Measurements from ENCODE around the gene PCIF1. TPM values are rescaled to one million over a fixed set of nuclear protein-coding genes. Genes with fewer than 3 reads are reported as not detected.
"Not testable (repeated sequence)": the region's sequence is repeated elsewhere in the genome, so short reads cannot be mapped to it uniquely, and the experiment has no call there.

Gene PCIF1
- total RNA-seq, 6 experiments from 2014 or later = 14.8 to 23.1 (median 19.5) TPM

DNA sequence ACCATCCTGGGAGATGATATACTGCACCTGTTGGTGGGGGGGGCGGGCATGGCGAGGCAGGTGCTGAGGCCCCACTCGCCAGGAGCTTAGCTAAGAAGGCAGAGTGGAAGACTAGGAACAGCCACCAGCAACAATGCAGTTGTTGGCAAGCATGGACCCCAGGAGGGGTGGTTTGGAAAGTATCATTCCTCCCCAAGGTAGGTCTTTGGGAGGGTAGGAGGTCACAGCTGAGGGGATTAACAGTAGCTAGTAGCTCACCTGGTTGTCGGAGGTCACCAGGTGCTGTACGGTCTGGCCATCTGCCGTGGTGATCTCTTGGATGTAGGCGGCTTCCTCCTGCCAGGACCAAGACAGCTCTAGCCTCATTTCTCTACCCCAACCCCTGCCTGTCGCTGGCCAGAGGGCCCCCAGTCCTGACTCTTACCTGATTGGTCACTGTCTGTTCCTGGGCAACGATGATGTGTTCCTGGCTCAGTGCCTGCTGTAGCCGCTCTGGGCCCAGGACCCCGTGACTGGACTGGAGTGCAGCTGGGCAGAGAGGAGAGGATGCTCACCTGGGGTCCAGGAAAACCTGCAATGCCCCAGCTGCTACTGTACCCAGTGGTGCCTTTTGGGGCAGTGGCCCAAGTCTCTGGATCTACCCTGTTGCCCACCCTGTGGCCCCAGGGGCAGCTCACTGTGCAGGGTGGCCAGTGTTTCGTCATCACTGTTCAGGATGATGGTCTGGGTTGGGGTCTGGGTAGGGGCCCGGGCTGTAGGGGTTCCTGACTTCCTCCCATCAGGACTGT is 15.3 kb downstream of the PCIF1 start:
- H3K27ac Mint-ChIP-seq = no peak overlapping the region; the same call in 1 of the 2 replicates
- H3K36me3 Mint-ChIP-seq (ENCODE audit: low read depth) = peaks cover 31% of the 10 kb centered on the region

DNA sequence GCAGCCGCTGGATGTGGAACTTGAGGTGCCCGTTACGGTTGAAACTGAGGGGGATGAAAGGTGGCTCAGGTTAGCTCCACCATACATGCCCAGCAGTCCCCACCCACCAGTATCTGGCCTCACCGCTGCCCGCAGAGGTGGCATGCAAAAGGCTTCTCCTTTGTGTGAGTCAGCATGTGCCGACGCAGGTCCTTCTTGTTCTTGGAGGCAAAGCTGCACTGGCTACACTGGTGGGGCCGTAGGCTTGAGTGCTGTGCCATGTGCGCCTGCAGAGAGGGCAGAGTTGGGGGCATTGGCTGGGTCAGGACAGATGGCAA is 15.8 kb downstream of the PCIF1 start:
- H3K4me3 Mint-ChIP-seq = no peak overlapping the region
- H3K27ac Mint-ChIP-seq = no peak overlapping the region
- TF ChIP-seq, protein P1, sequence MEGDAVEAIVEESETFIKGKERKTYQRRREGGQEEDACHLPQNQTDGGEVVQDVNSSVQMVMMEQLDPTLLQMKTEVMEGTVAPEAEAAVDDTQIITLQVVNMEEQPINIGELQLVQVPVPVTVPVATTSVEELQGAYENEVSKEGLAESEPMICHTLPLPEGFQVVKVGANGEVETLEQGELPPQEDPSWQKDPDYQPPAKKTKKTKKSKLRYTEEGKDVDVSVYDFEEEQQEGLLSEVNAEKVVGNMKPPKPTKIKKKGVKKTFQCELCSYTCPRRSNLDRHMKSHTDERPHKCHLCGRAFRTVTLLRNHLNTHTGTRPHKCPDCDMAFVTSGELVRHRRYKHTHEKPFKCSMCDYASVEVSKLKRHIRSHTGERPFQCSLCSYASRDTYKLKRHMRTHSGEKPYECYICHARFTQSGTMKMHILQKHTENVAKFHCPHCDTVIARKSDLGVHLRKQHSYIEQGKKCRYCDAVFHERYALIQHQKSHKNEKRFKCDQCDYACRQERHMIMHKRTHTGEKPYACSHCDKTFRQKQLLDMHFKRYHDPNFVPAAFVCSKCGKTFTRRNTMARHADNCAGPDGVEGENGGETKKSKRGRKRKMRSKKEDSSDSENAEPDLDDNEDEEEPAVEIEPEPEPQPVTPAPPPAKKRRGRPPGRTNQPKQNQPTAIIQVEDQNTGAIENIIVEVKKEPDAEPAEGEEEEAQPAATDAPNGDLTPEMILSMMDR (IDR thresholded peaks at IDR 0.05) = no peak
- peaks cover 26% of the 10 kb centered on the region for H3K36me3 Mint-ChIP-seq (ENCODE audit: low read depth)
- peaks cover 9% of the 10 kb centered on the region; the same call in 1 of the 2 replicates for H3K27me3 Mint-ChIP-seq (ENCODE audit: insufficient read depth)
- H3K9me3 Mint-ChIP-seq = no peaks in the 10 kb centered on the region
- H3K4me1 Mint-ChIP-seq (ENCODE audit: low read depth) = peaks cover 14% of the 10 kb centered on the region
- DNase-seq = no peak

More for the DNA sequence above, 15.3 kb downstream of the PCIF1 start:
- peaks cover 9% of the 10 kb centered on the region for H3K27me3 Mint-ChIP-seq (ENCODE audit: insufficient read depth)
- H3K9me3 Mint-ChIP-seq = no peaks in the 10 kb centered on the region
- TF ChIP-seq, protein P1 (IDR thresholded peaks at IDR 0.05) = no peak
- H3K4me1 Mint-ChIP-seq (ENCODE audit: low read depth) = peaks cover 14% of the 10 kb centered on the region
- no peak overlapping the region for H3K4me3 Mint-ChIP-seq
- DNase-seq = no peak

DNA sequence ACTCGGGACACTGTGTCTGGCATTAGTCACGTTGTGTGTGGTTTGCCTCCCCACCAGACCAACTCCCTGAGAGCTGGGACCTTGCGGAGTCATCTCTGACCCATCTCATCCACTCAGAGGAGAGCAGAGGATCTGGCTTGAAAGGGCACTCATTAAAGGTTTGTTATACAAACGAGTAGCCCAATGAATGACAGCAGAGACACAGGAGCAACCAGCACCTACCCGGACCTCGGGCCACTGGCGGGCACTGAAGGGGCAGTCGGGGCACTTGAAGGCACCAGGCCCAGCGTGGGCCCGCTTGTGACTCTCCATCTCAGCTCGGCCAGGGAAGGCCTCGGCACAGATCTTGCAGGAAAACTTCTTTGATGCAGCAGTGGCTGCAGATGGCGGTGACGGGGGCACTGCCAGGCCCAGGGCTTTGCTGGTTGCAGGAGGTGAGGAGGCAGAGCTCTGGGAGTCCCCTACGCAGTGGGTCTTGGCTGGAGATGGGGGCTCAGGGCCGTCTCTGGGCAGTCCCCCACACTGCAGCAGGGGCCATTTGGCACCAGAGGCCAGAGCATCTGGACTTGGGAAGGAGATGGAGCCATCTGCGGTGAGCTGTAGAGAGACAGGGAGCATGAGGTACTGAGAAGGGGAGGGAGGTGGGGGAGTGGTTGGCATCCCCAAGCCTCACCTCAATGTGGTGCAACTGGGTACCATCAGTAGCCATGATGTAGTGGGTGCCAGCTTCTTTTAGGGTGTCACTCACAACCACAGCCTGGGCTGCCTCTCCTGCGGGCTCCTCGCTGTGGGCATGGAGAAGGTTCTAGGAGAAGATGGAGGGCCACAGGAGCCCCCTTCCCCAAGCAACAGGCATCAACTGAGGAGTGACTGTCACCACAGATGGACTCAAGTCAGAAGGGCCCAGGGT is 17.7 kb downstream of the PCIF1 start:
- Mint-ChIP-seq H3K27me3 (ENCODE audit: insufficient read depth) (peaks cover 7% of the 10 kb centered on the region; the same call in 1 of the 2 replicates), H3K4me1 (ENCODE audit: low read depth) (no peaks in the 10 kb centered on the region), H3K27ac (peak overlapping the region; percentile 28; the same call in 1 of the 2 replicates), H3K4me3 (no peak overlapping the region), H3K9me3 (no peaks in the 10 kb centered on the region), H3K36me3 (ENCODE audit: low read depth) (peaks cover 14% of the 10 kb centered on the region)
- no peak for DNase-seq
- TF ChIP-seq, protein P1 (IDR thresholded peaks at IDR 0.05) = no peak

DNA sequence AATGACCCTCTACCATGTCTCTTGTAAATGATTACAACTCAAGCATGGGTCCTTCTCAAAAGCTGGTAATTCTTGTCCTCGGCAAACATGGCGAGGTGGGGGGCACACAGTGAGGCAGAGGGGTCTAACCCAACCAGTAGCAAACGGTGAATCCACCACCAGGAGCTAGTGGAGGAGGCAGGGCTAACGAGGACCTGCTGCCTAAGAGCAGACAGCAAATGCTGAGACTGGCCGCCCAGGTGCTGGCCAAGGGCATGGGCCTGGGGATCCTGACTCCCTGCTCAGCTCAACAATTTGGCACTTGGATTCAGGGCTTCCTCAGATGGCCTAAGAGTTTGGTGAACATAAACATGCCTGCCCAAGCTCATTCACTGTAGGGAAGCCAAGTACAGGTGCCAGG is 18.4 kb downstream of the PCIF1 start:
- TF ChIP-seq, protein P1 (IDR thresholded peaks at IDR 0.05) = no peak
- H3K4me1 Mint-ChIP-seq (ENCODE audit: low read depth) = no peaks in the 10 kb centered on the region
- peaks cover 5% of the 10 kb centered on the region; the same call in 1 of the 2 replicates for H3K27me3 Mint-ChIP-seq (ENCODE audit: insufficient read depth)
- H3K36me3 Mint-ChIP-seq (ENCODE audit: low read depth) = peaks cover 17% of the 10 kb centered on the region
- H3K4me3 Mint-ChIP-seq = no peak overlapping the region
- H3K9me3 Mint-ChIP-seq = no peaks in the 10 kb centered on the region
- no peak overlapping the region for H3K27ac Mint-ChIP-seq
- DNase-seq = no peak

DNA sequence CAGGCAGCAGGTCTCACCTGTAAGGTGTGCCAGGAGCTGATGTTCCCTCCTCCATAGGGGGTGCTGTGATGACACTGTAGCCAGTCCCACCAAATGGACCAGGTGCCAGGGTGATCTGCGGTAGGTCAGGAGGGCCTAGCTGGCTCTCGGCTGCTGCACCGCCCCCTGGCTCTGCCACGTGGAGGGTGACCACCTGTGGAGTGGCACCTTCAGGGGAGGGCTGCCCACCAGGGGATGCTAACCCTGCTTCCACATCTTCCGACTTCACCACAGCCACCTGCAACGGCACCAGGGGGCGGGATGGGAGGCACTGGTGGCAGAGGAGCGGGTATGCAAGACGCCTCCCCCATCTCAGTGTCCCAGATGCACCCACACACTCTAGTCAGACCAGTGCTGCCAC is 19.2 kb downstream of the PCIF1 start:
- no peaks in the 10 kb centered on the region for H3K9me3 Mint-ChIP-seq
- H3K27me3 Mint-ChIP-seq (ENCODE audit: insufficient read depth) = peaks cover 2% of the 10 kb centered on the region; the same call in 1 of the 2 replicates
- DNase-seq = no peak
- H3K4me1 Mint-ChIP-seq (ENCODE audit: low read depth) = no peaks in the 10 kb centered on the region
- H3K27ac Mint-ChIP-seq = no peak overlapping the region
- H3K36me3 Mint-ChIP-seq (ENCODE audit: low read depth) = peaks cover 22% of the 10 kb centered on the region
- TF ChIP-seq, protein P1 (IDR thresholded peaks at IDR 0.05) = peak; percentile 36; the same call in 1 of the 2 replicates
- no peak overlapping the region for H3K4me3 Mint-ChIP-seq

DNA sequence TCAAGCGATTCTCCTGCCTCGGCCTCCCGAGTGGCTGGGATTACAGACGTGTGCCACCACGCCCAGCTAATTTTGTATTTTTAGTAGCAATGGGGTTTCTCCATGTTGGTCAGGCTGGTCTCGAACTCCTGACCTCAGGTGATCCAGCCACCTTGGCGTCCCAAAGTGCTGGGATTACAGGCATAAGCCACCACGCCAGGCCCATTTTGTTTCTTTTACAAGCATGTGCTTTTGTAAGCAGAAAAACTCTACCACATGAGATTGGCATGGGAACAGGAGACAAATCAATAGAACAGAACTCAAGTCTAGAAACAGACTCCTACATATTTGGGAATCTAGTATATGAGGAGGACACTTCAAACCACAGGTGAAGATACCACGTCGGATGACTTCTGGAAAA is 21.8 kb downstream of the PCIF1 start:
- not testable (repeated sequence) for H3K27ac Mint-ChIP-seq; H3K4me1 Mint-ChIP-seq (ENCODE audit: low read depth); DNase-seq; H3K27me3 Mint-ChIP-seq (ENCODE audit: insufficient read depth); H3K9me3 Mint-ChIP-seq; H3K4me3 Mint-ChIP-seq
- peaks cover 22% of the 10 kb centered on the region for H3K36me3 Mint-ChIP-seq (ENCODE audit: low read depth)

Data from HFFc6 (cell line).